ENCODE data around the gene SCN5A. TPM values are rescaled to one million over a fixed set of nuclear protein-coding genes. Genes with fewer than 3 reads are reported as not detected.

Gene SCN5A
- total and polyA plus RNA-seq, 2 of the 13 experiments (the other 11 are each of a cell fraction or from before 2014, with no cell fraction given): 0.22 TPM; not detected in 1

- no peak for TF ChIP-seq ZNF646 (CRISPR knock-in tag; IDR thresholded peaks at IDR 0.05)
- TF ChIP-seq ZNF773 (CRISPR knock-in tag; IDR thresholded peaks at IDR 0.05; ENCODE audit: borderline replicate concordance): no peak
- TF ChIP-seq GMEB2 (CRISPR knock-in tag; IDR thresholded peaks at IDR 0.05; ENCODE audit: low read depth): no peak
- no peak for TF ChIP-seq NCOA2 (CRISPR knock-in tag; IDR thresholded peaks at IDR 0.05)
- TF ChIP-seq ZNF558 (CRISPR knock-in tag; IDR thresholded peaks at IDR 0.05; ENCODE audit: borderline replicate concordance): no peak
Measured at GRCh38 chr3:38542401-38543298, 106.8 kb downstream of the SCN5A start (continued).
